H9 (cell line): ENCODE results near the gene PRRC2B. TPM values are rescaled to one million over a fixed set of nuclear protein-coding genes. Genes with fewer than 3 reads are reported as not detected.

Experiments
- DNase-seq: peaks from one replicate; pipeline ENCODE4 v3.0.0-alpha.2; 2017
- H2AFZ ChIP-seq: one replicate; pipeline ENCODE4 v1.6.1; 2013; ENCODE audit warnings: mild to moderate bottlenecking, low read length, control low read depth, moderate library complexity
- H2AK5ac ChIP-seq: 2 replicates; pipeline ENCODE4 v1.6.1; 2013; ENCODE audit warnings: low read length, control low read depth, mixed read lengths; ENCODE audit not compliant: insufficient read length
- H2BK120ac ChIP-seq: one replicate; pipeline ENCODE4 v1.6.1; 2013; ENCODE audit warnings: low read depth, mild to moderate bottlenecking, low read length, control low read depth, inconsistent platforms; ENCODE audit not compliant: poor library complexity, severe bottlenecking
- H2BK12ac ChIP-seq: 2 replicates; pipeline ENCODE4 v1.6.1; 2013; ENCODE audit warnings: low read length, control low read depth, mixed read lengths, low read depth; ENCODE audit not compliant: insufficient read length
- H2BK15ac ChIP-seq: 2 replicates; pipeline ENCODE4 v1.6.1; 2013; ENCODE audit warnings: low read depth, low read length, control low read depth
- H2BK20ac ChIP-seq: one replicate; pipeline ENCODE4 v1.6.1; 2013; ENCODE audit warnings: low read depth, mild to moderate bottlenecking, low read length, control low read depth, inconsistent platforms; ENCODE audit not compliant: poor library complexity, severe bottlenecking
- H2BK5ac ChIP-seq: 2 replicates; pipeline ENCODE4 v1.6.1; 2013; ENCODE audit warnings: low read length, control low read depth, mixed read lengths; ENCODE audit not compliant: insufficient read length
- H3K14ac ChIP-seq: 2 replicates; pipeline ENCODE4 v1.6.1; 2013; ENCODE audit warnings: low read length, control low read depth; ENCODE audit not compliant: insufficient read depth
- H3K18ac ChIP-seq: 2 replicates; pipeline ENCODE4 v1.6.1; 2013; ENCODE audit warnings: low read depth, mild to moderate bottlenecking, mixed read lengths, low read length, control low read depth; ENCODE audit not compliant: insufficient read length
- H3K23ac ChIP-seq: 2 replicates; pipeline ENCODE4 v1.6.1; 2013; ENCODE audit warnings: low read length, control low read depth, mixed read lengths, low read depth; ENCODE audit not compliant: insufficient read length
- H3K23me2 ChIP-seq: 2 replicates; pipeline ENCODE4 v1.6.1; 2013; ENCODE audit warnings: low read depth, mild to moderate bottlenecking, mixed read lengths, low read length, control low read depth; ENCODE audit not compliant: insufficient read length, poor library complexity, severe bottlenecking
- H3K27ac ChIP-seq: 2 replicates; pipeline ENCODE4 v1.5.1; 2013; ENCODE audit warnings: low read length, control low read depth, mixed read lengths, low read depth; ENCODE audit not compliant: insufficient read length
- H3K27me3 ChIP-seq: 2 replicates; pipeline ENCODE4 v1.6.1; 2013; ENCODE audit warnings: low read length, control low read depth, inconsistent platforms; ENCODE audit not compliant: insufficient read depth
- H3K4ac ChIP-seq: 2 replicates; pipeline ENCODE4 v1.6.1; 2013; ENCODE audit warnings: low read depth, mild to moderate bottlenecking, control low read depth, inconsistent platforms, low read length, moderate library complexity
- H3K4me1 ChIP-seq: 2 replicates; pipeline ENCODE4 v1.6.1; 2013; ENCODE audit warnings: low read length, control low read depth, inconsistent platforms; ENCODE audit not compliant: insufficient read depth
- H3K4me2 ChIP-seq: 2 replicates; pipeline ENCODE4 v1.6.1; 2013; ENCODE audit warnings: low read length, control low read depth, mixed read lengths; ENCODE audit not compliant: insufficient read length, insufficient read depth
- H3K56ac ChIP-seq: 2 replicates; pipeline ENCODE4 v1.6.1; 2013; ENCODE audit warnings: low read depth, mild to moderate bottlenecking, mixed read lengths, low read length, control low read depth; ENCODE audit not compliant: insufficient read length
- H3K79me1 ChIP-seq: 2 replicates; pipeline ENCODE4 v1.6.1; 2013; ENCODE audit warnings: low read depth, mild to moderate bottlenecking, moderate library complexity, low read length, control low read depth, inconsistent platforms; ENCODE audit not compliant: insufficient read depth, poor library complexity, severe bottlenecking
- H3K79me2 ChIP-seq: 2 replicates; pipeline ENCODE4 v1.6.1; 2013; ENCODE audit warnings: low read length, control low read depth, inconsistent platforms; ENCODE audit not compliant: insufficient read depth
- H3K9ac ChIP-seq: 2 replicates; pipeline ENCODE4 v1.6.1; 2013; ENCODE audit warnings: low read length, control low read depth, mixed read lengths; ENCODE audit not compliant: insufficient read length; ENCODE audit errors: extremely low read depth
- H3K9me3 ChIP-seq: one replicate; pipeline ENCODE4 v1.6.1; 2013; ENCODE audit warnings: low read depth, low read length, inconsistent platforms; ENCODE audit not compliant: control insufficient read depth
- H3T11ph ChIP-seq: one replicate; pipeline ENCODE4 v1.6.1; 2013; ENCODE audit warnings: mild to moderate bottlenecking, low read length, control low read depth, inconsistent platforms
- H4K20me1 ChIP-seq: one replicate; pipeline ENCODE4 v1.6.1; 2013; ENCODE audit not compliant: control insufficient read depth, insufficient read length, insufficient read depth
- H4K5ac ChIP-seq: 2 replicates; pipeline ENCODE4 v1.6.1; 2013; ENCODE audit warnings: low read depth, mild to moderate bottlenecking, mixed read lengths, low read length, control low read depth; ENCODE audit not compliant: insufficient read length
- H4K8ac ChIP-seq: replicated peaks from 2 replicates; pipeline ENCODE4 v1.6.1; 2013; ENCODE audit warnings: low read length, control low read depth, mixed read lengths, low read depth; ENCODE audit not compliant: insufficient read length
- H4K91ac ChIP-seq: 2 replicates; pipeline ENCODE4 v1.6.1; 2013; ENCODE audit warnings: low read depth, mild to moderate bottlenecking, moderate library complexity, mixed read lengths, low read length, control low read depth; ENCODE audit not compliant: insufficient read length
- H3K27ac Mint-ChIP-seq, 3 experiments: 2 replicates in 2 of 3; 3 replicates in 1 of 3; pipeline ENCODE4 v1.8.0; 2020 to 2021; ENCODE audit warnings: mixed read lengths in 3 of 3, mild to moderate bottlenecking in 1 of 3, moderate library complexity in 1 of 3
- H3K27me3 Mint-ChIP-seq: 2 replicates; pipeline ENCODE4 v1.8.0; 2021; ENCODE audit warnings: low read depth, mild to moderate bottlenecking, moderate library complexity, mixed read lengths
- H3K36me3 Mint-ChIP-seq, 3 experiments: 2 replicates in 2 of 3; 3 replicates in 1 of 3; pipeline ENCODE4 v1.8.0; 2020 to 2021; ENCODE audit warnings: low read depth in 3 of 3, mixed read lengths in 3 of 3; ENCODE audit not compliant: insufficient read depth in 1 of 3
- H3K4me1 Mint-ChIP-seq, 2 experiments: 2 replicates each; pipeline ENCODE4 v1.8.0; 2020; ENCODE audit warnings: mixed read lengths in 2 of 2
- H3K4me3 Mint-ChIP-seq, 2 experiments: 2 replicates in 1 of 2; 3 replicates in 1 of 2; pipeline ENCODE4 v1.8.0; 2020 to 2021; ENCODE audit warnings: mild to moderate bottlenecking in 2 of 2, mixed read lengths in 2 of 2, moderate library complexity in 1 of 2
- H3K9me3 Mint-ChIP-seq, 2 experiments: 2 replicates in 1 of 2; 3 replicates in 1 of 2; pipeline ENCODE4 v1.8.0; 2020; ENCODE audit warnings: mild to moderate bottlenecking in 2 of 2, mixed read lengths in 2 of 2, moderate library complexity in 1 of 2
- WGBS: extraction: QIAGEN DNeasy Blood & Tissue Kit; methylation state at CpG from one replicate; pipeline ENCODE4 v1.1.7; 2013; ENCODE audit warnings: missing lambda C conversion rate, low lambda C conversion rate, mixed read lengths; ENCODE audit not compliant: insufficient read length; ENCODE audit errors: extremely low coverage; 5-methylcytosine and 5-hydroxymethylcytosine counted together
- total RNA-seq: library from RNA; stranded (reverse); gene quantifications from 2 replicates; pipeline ENCODE4 v1.2.1, GENCODE V29; 2021
- TF ChIP-seq, protein P1 (sequence below): fragments of 200-600 bp; sonication (generic); conservative IDR thresholded peaks from 3 replicates; pipeline ENCODE4 v1.8.0; 2021; ENCODE audit warnings: antibody characterized with exemption, mild to moderate bottlenecking

PRRC2B gene
- total RNA-seq, 1 experiment from 2014 or later, result 251 TPM

DNA sequence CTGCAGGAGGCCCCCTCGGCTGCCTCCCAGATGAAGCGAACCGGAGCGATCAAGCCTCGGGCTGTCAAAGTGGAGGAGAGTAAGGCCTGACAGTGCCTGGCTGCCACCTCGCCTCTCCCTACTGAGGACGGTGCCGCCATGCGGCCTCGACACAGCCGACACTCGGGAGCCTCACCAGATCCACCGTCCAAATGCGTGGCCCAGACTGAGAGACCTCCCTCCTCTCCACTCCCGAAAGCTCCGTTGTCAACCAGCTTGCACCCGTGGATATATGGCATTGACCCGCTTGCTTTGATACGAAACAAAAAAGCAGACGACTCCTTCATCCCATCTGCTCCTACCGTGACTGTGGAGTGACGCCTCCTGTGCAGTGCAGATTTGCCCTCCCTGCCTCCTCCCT, 101.9 kb downstream of the PRRC2B start:
- no peak overlapping the region for H3K14ac ChIP-seq
- no peak overlapping the region for H4K91ac ChIP-seq
- H3K9me3 ChIP-seq, result no peaks in the 10 kb centered on the region
- peaks cover 3% of the 10 kb centered on the region for H4K20me1 ChIP-seq
- no peak overlapping the region for H2BK20ac ChIP-seq
- H3K4ac ChIP-seq, result no peak overlapping the region
- no peak overlapping the region for H2BK12ac ChIP-seq
- TF ChIP-seq, protein P1, sequence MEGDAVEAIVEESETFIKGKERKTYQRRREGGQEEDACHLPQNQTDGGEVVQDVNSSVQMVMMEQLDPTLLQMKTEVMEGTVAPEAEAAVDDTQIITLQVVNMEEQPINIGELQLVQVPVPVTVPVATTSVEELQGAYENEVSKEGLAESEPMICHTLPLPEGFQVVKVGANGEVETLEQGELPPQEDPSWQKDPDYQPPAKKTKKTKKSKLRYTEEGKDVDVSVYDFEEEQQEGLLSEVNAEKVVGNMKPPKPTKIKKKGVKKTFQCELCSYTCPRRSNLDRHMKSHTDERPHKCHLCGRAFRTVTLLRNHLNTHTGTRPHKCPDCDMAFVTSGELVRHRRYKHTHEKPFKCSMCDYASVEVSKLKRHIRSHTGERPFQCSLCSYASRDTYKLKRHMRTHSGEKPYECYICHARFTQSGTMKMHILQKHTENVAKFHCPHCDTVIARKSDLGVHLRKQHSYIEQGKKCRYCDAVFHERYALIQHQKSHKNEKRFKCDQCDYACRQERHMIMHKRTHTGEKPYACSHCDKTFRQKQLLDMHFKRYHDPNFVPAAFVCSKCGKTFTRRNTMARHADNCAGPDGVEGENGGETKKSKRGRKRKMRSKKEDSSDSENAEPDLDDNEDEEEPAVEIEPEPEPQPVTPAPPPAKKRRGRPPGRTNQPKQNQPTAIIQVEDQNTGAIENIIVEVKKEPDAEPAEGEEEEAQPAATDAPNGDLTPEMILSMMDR, result no peak
- H2BK5ac ChIP-seq, result no peak overlapping the region
- H2AK5ac ChIP-seq, result no peak overlapping the region
- H4K8ac ChIP-seq, result no peak overlapping the region
- no peak for DNase-seq
- H3K23me2 ChIP-seq, result no peaks in the 10 kb centered on the region
- no peak overlapping the region for H3K56ac ChIP-seq
- no peak overlapping the region for H3T11ph ChIP-seq
- H3K27me3 Mint-ChIP-seq, result peaks cover 1% of the 10 kb centered on the region; the same call in 1 of the 2 replicates
- no peak overlapping the region for H3K4me3 Mint-ChIP-seq
- peaks cover 9 to 13% of the 10 kb centered on the region in 2 experiments; a peak in 2 of 4 replicates for H3K4me1 Mint-ChIP-seq
- no peaks in the 10 kb centered on the region for H3K79me1 ChIP-seq
- H2AFZ ChIP-seq, result no peak overlapping the region
- H3K36me3 Mint-ChIP-seq, result peaks cover 61 to 98% (median 94%) of the 10 kb centered on the region in 3 experiments
- no peak overlapping the region for H3K27ac ChIP-seq
- no peak overlapping the region for H2BK15ac ChIP-seq
- H3K9me3 Mint-ChIP-seq, result no peaks in the 10 kb centered on the region
- WGBS, result no CpG with 5 or more reads among the region's 22 CpGs
- H3K9ac ChIP-seq, result no peak overlapping the region
- no peaks in the 10 kb centered on the region for H3K4me1 ChIP-seq
- H3K79me2 ChIP-seq, result no peaks in the 10 kb centered on the region
- no peak overlapping the region for H3K18ac ChIP-seq
- no peak overlapping the region for H3K23ac ChIP-seq
- no peak overlapping the region for H2BK120ac ChIP-seq
- no peak overlapping the region for H4K5ac ChIP-seq
- no peak overlapping the region for H3K4me2 ChIP-seq
- H3K27ac Mint-ChIP-seq, result peak overlapping the region in 2 of 3 experiments; percentile 49 to 61; a peak in 2 of 7 replicates
- H3K27me3 ChIP-seq, result no peaks in the 10 kb centered on the region
